Natural killer cell (primary cell): Measurements from ENCODE around the gene LNX1. TPM values are rescaled to one million over a fixed set of nuclear protein-coding genes. Genes with fewer than 3 reads are reported as not detected.

ENCODE experiments used
- ATAC-seq, 3 donors: fragments of 150-1000 bp in 2 of 3; fragments of 200-7000 bp in 1 of 3; cut with Tn5 transposase; 1 replicate in 1 of 3; 2 replicates in 2 of 3; pipeline ENCODE4 v1.10.0; 2021; ENCODE audit warnings: mild to moderate bottlenecking in 2 of 3, moderate library complexity in 2 of 3
- DNase-seq, 2 donors: peaks; one replicate each; pipeline versions ENCODE4 v3.0.0 to v3.0.0-alpha.2; 2013 to 2021; ENCODE audit warnings: mixed read lengths in 1 of 2
- H3K27ac ChIP-seq: one replicate; pipeline ENCODE4 v1.5.1; 2013; ENCODE audit warnings: mild to moderate bottlenecking, low read length
- H3K27me3 ChIP-seq: one replicate; pipeline ENCODE4 v1.6.1; 2013; ENCODE audit warnings: low read length; ENCODE audit not compliant: control insufficient read depth, insufficient read depth
- H3K36me3 ChIP-seq: one replicate; pipeline ENCODE4 v1.6.1; 2013; ENCODE audit warnings: low read length; ENCODE audit not compliant: control insufficient read depth, insufficient read depth
- H3K4me1 ChIP-seq: one replicate; pipeline ENCODE4 v1.6.1; 2013; ENCODE audit warnings: low read length; ENCODE audit not compliant: control insufficient read depth, insufficient read depth
- H3K4me3 ChIP-seq: one replicate; pipeline ENCODE4 v1.5.1; 2013; ENCODE audit warnings: low read length
- H3K9me3 ChIP-seq: one replicate; pipeline ENCODE4 v1.6.1; 2013; ENCODE audit warnings: low read length; ENCODE audit not compliant: control insufficient read depth, insufficient read depth
- H3K27ac Mint-ChIP-seq, 2 donors: one replicate each; pipeline ENCODE4 v1.8.0; 2022; ENCODE audit warnings: mild to moderate bottlenecking in 2 of 2, mixed read lengths in 2 of 2, moderate library complexity in 1 of 2
- H3K27me3 Mint-ChIP-seq, 2 donors: one replicate each; pipeline ENCODE4 v1.8.0; 2022; ENCODE audit warnings: low read depth in 2 of 2, mixed read lengths in 2 of 2
- H3K36me3 Mint-ChIP-seq: one replicate; pipeline ENCODE4 v1.8.0; 2022; ENCODE audit warnings: mixed read lengths
- H3K4me1 Mint-ChIP-seq, 2 donors: one replicate each; pipeline ENCODE4 v1.8.0; 2022; ENCODE audit warnings: mixed read lengths in 2 of 2
- H3K4me3 Mint-ChIP-seq: one replicate; pipeline ENCODE4 v1.8.0; 2022; ENCODE audit warnings: mild to moderate bottlenecking, moderate library complexity, mixed read lengths
- H3K9me3 Mint-ChIP-seq, 2 donors: one replicate each; pipeline ENCODE4 v1.8.0; 2022; ENCODE audit warnings: mixed read lengths in 2 of 2
- WGBS: methylation state at CpG from one replicate; pipeline ENCODE4 v1.1.7; 2013; ENCODE audit warnings: missing lambda C conversion rate; ENCODE audit not compliant: insufficient coverage; 5-methylcytosine and 5-hydroxymethylcytosine counted together
- intact Hi-C: fragments of 100-400 bp; cut with micrococcal nuclease; formaldehyde crosslinking; loops from one replicate; pipeline ENCODE4 v1.14.2; 2022
- total RNA-seq, 4 donors: library from RNA; stranded (reverse); fragments of 120-200 nt in 1 of 4; gene quantifications; one replicate each; pipeline versions ENCODE4 v1.2.3 to v1.2.4, GENCODE V29; 2013 to 2022
- TF ChIP-seq, protein P1 (sequence below): fragments of 200-600 bp; IDR thresholded peaks from one replicate; pipeline ENCODE4 v1.8.0; 2022; ENCODE audit warnings: antibody characterized with exemption

The LNX1 gene
- total RNA-seq, 3 donors from 2014 or later (not counting 1 experiment from before 2014, with no cell fraction given), result not detected

DNA sequence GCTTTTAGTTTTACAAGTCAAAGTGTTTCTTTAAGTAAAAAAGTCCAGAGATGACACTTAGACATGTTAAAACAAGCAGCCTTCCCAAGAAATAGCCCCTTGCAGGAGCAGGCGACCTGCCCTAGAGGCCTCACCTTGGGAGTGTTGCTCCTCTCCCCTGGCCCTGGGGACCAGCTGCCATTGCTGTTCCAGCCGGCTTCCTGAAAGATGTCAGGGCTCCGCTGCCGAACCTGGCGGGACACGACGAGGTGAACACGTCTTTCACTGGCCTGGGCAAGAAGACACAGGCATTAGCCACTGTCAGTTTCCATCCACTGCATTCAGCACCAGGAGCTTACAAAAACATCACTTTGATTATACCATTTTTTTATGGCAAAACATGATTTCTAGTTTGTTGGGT lies 109.7 kb downstream of the LNX1 start:
- no peaks in the 10 kb centered on the region for H3K4me1 ChIP-seq
- H3K36me3 ChIP-seq, result no peaks in the 10 kb centered on the region
- H3K9me3 Mint-ChIP-seq, result peaks cover 0 to 2% of the 10 kb centered on the region in 2 donors
- H3K27me3 Mint-ChIP-seq, result peaks cover 3 to 29% of the 10 kb centered on the region in 2 donors
- intact Hi-C loops, result no loop called here
- no peak overlapping the region for H3K27ac ChIP-seq
- no peak overlapping the region for H3K27ac Mint-ChIP-seq
- DNase-seq (no peak), ATAC-seq (no peak)
- WGBS, result 96% methylated on average over 8 of the region's 8 CpGs
- TF ChIP-seq, protein P1, sequence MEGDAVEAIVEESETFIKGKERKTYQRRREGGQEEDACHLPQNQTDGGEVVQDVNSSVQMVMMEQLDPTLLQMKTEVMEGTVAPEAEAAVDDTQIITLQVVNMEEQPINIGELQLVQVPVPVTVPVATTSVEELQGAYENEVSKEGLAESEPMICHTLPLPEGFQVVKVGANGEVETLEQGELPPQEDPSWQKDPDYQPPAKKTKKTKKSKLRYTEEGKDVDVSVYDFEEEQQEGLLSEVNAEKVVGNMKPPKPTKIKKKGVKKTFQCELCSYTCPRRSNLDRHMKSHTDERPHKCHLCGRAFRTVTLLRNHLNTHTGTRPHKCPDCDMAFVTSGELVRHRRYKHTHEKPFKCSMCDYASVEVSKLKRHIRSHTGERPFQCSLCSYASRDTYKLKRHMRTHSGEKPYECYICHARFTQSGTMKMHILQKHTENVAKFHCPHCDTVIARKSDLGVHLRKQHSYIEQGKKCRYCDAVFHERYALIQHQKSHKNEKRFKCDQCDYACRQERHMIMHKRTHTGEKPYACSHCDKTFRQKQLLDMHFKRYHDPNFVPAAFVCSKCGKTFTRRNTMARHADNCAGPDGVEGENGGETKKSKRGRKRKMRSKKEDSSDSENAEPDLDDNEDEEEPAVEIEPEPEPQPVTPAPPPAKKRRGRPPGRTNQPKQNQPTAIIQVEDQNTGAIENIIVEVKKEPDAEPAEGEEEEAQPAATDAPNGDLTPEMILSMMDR, result no peak
- no peaks in the 10 kb centered on the region for H3K27me3 ChIP-seq
- no peaks in the 10 kb centered on the region for H3K36me3 Mint-ChIP-seq
- H3K4me3 ChIP-seq, result no peak overlapping the region
- no peak overlapping the region for H3K4me3 Mint-ChIP-seq
- no peaks in the 10 kb centered on the region for H3K9me3 ChIP-seq
- H3K4me1 Mint-ChIP-seq, result no peaks in the 10 kb centered on the region

GRCh38 chr4:53480909-53481308 lies 110.4 kb downstream of the LNX1 start:
- H3K4me3 ChIP-seq, result no peak overlapping the region
- Mint-ChIP-seq H3K27ac (no peak overlapping the region), H3K4me3 (no peak overlapping the region), H3K36me3 (no peaks in the 10 kb centered on the region), H3K9me3 (peaks cover 0 to 2% of the 10 kb centered on the region in 2 donors), H3K27me3 (peaks cover 3 to 23% of the 10 kb centered on the region in 2 donors), H3K4me1 (no peaks in the 10 kb centered on the region)
- H3K27ac ChIP-seq, result no peak overlapping the region
- ATAC-seq, result no peak
- no peaks in the 10 kb centered on the region for H3K36me3 ChIP-seq
- intact Hi-C loops, result no loop called here
- H3K4me1 ChIP-seq, result no peaks in the 10 kb centered on the region
- no peaks in the 10 kb centered on the region for H3K9me3 ChIP-seq
- WGBS, result 93% methylated on average over 2 of the region's 2 CpGs
- TF ChIP-seq, protein P1, result no peak
- no peaks in the 10 kb centered on the region for H3K27me3 ChIP-seq
- DNase-seq, result no peak

GRCh38 chr4:53479736-53480525 lies 111.4 kb downstream of the LNX1 start:
- Mint-ChIP-seq H3K9me3 (peaks cover 0 to 2% of the 10 kb centered on the region in 2 donors), H3K4me3 (no peak overlapping the region), H3K27me3 (peaks cover 3 to 17% of the 10 kb centered on the region in 2 donors), H3K27ac (no peak overlapping the region), H3K36me3 (no peaks in the 10 kb centered on the region), H3K4me1 (no peaks in the 10 kb centered on the region)
- H3K9me3 ChIP-seq, result no peaks in the 10 kb centered on the region
- H3K27ac ChIP-seq, result no peak overlapping the region
- DNase-seq (no peak), ATAC-seq (no peak)
- H3K4me3 ChIP-seq, result no peak overlapping the region
- TF ChIP-seq, protein P1, result no peak
- no peaks in the 10 kb centered on the region for H3K36me3 ChIP-seq
- H3K4me1 ChIP-seq, result no peaks in the 10 kb centered on the region
- intact Hi-C loops, result no loop called here
- H3K27me3 ChIP-seq, result no peaks in the 10 kb centered on the region
- WGBS, result 81% methylated on average over 1 of the region's 5 CpGs
